ENCODE results near the gene CLCF1.

CLCF1 gene

DNA sequence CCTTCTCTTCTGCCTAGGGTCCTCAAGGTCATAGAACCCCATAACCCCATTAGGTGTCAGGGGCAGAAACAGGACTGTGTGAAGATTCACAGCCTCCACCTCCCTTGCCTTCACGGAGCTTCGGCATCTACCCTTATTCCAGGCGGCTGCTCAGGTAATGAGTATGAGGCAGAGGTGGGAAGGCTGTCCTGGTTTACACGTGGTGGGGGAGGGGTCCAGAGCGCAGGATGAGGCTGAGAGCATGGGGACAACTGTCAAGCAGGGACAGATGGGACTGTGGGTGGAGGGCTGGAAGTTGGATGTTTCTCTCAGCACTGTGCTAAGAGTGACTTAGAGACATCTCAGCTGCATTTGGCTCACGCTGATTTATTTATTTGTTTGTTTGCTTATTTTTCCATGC, 14.1 kb upstream of the CLCF1 start:
- peak overlapping the region; percentile 88 for H3K27ac ChIP-seq
- DNase-seq, result peak; percentile 92
- no peak for TF ChIP-seq CTCF (IDR thresholded peaks at IDR 0.05; ENCODE audit: low read depth, low read length)

GRCh38 chr11:67387069-67387468, 13.7 kb upstream of the CLCF1 start:
- peak; percentile 65 for DNase-seq

More for the DNA sequence above, 14.1 kb upstream of the CLCF1 start:
- Histone ChIP-seq H3K4me3 (ENCODE audit: low read depth, low read length) (peak overlapping the region; percentile 14; the same call in 1 of the 2 replicates), H3K36me3 (peaks cover under 1% of the 10 kb centered on the region; the same call in 1 of the 2 replicates), H3K27me3 (ENCODE audit: insufficient read depth, low read depth, severe bottlenecking) (no peaks in the 10 kb centered on the region), H3K9me3 (ENCODE audit: severe bottlenecking) (no peaks in the 10 kb centered on the region)

GRCh38 chr11:67384851-67385366, 11.5 kb upstream of the CLCF1 start:
- no peaks in the 10 kb centered on the region for H3K27me3 ChIP-seq (ENCODE audit: insufficient read depth, low read depth, severe bottlenecking)
- DNase-seq, result no peak
- no peak overlapping the region for H3K4me3 ChIP-seq (ENCODE audit: low read depth, low read length)
- no peaks in the 10 kb centered on the region for H3K36me3 ChIP-seq
- TF ChIP-seq CTCF (IDR thresholded peaks at IDR 0.05; ENCODE audit: low read depth, low read length), result no peak
- no peak overlapping the region for H3K27ac ChIP-seq
- H3K9me3 ChIP-seq (ENCODE audit: severe bottlenecking), result no peaks in the 10 kb centered on the region

More at GRCh38 chr11:67387069-67387468, 13.7 kb upstream of the CLCF1 start:
- Histone ChIP-seq H3K9me3 (ENCODE audit: severe bottlenecking) (no peaks in the 10 kb centered on the region), H3K4me3 (ENCODE audit: low read depth, low read length) (peak overlapping the region; percentile 0; the same call in 1 of the 2 replicates), H3K27ac (peak overlapping the region; percentile 88), H3K36me3 (no peaks in the 10 kb centered on the region), H3K27me3 (ENCODE audit: insufficient read depth, low read depth, severe bottlenecking) (no peaks in the 10 kb centered on the region)
- no peak for TF ChIP-seq CTCF (IDR thresholded peaks at IDR 0.05; ENCODE audit: low read depth, low read length)

- H3K27ac ChIP-seq, result no peak overlapping the region
- H3K36me3 ChIP-seq, result no peaks in the 10 kb centered on the region
- no peaks in the 10 kb centered on the region for H3K27me3 ChIP-seq (ENCODE audit: insufficient read depth, low read depth, severe bottlenecking)
- peak; percentile 82 for DNase-seq
- H3K9me3 ChIP-seq (ENCODE audit: severe bottlenecking), result no peaks in the 10 kb centered on the region
- TF ChIP-seq CTCF (IDR thresholded peaks at IDR 0.05; ENCODE audit: low read depth, low read length), result peak; percentile 99
- no peak overlapping the region for H3K4me3 ChIP-seq (ENCODE audit: low read depth, low read length)
Observed at GRCh38 chr11:67382276-67383136, 9.1 kb upstream of the CLCF1 start.

GRCh38 chr11:67381244-67381972, 8.0 kb upstream of the CLCF1 start:
- TF ChIP-seq CTCF (IDR thresholded peaks at IDR 0.05; ENCODE audit: low read depth, low read length), result no peak
- H3K27ac ChIP-seq, result no peak overlapping the region

More at GRCh38 chr11:67381244-67381972, 8.0 kb upstream of the CLCF1 start:
- no peak for DNase-seq
- H3K4me3 ChIP-seq (ENCODE audit: low read depth, low read length), result no peak overlapping the region
- H3K36me3 ChIP-seq, result no peaks in the 10 kb centered on the region
- H3K9me3 ChIP-seq (ENCODE audit: severe bottlenecking), result no peaks in the 10 kb centered on the region
- H3K27me3 ChIP-seq (ENCODE audit: insufficient read depth, low read depth, severe bottlenecking), result no peaks in the 10 kb centered on the region
